Uterus (tissue), 4 donors: ENCODE results near the gene IL36RN. TPM values are rescaled to one million over a fixed set of nuclear protein-coding genes. Genes with fewer than 3 reads are reported as not detected.

Experiments used
- DNase-seq, 2 donors: peaks; one replicate each; pipeline ENCODE4 v3.0.0-alpha.2; 2019 to 2020
- H3K27ac ChIP-seq, 2 donors: fragments of 200-600 bp; sonication (generic); 1 replicate in 1 of 2; 2 replicates in 1 of 2; pipeline ENCODE4 v1.5.1; 2016 to 2018
- H3K27me3 ChIP-seq, 2 donors: fragments of 200-600 bp; sonication (generic); one replicate each; pipeline ENCODE4 v1.5.1; 2018 to 2019; ENCODE audit warnings: control low read depth in 1 of 2
- H3K36me3 ChIP-seq, 2 donors: fragments of 200-600 bp; sonication (generic); one replicate each; pipeline ENCODE4 v1.5.1; 2019; ENCODE audit warnings: control low read depth in 1 of 2
- H3K4me1 ChIP-seq, 2 donors: fragments of 200-600 bp; sonication (generic); one replicate each; pipeline ENCODE4 v1.5.1; 2018 to 2019; ENCODE audit warnings: control low read depth in 1 of 2
- H3K4me3 ChIP-seq, 2 donors: fragments of 200-600 bp; sonication (generic); 1 replicate in 1 of 2; 2 replicates in 1 of 2; pipeline ENCODE4 v1.5.1; 2018 to 2019; ENCODE audit warnings: mild to moderate bottlenecking in 1 of 2
- H3K9me3 ChIP-seq, 2 donors: fragments of 200-600 bp; sonication (generic); one replicate each; pipeline ENCODE4 v1.5.1; 2019; ENCODE audit warnings: control low read depth in 1 of 2
- POLR2A ChIP-seq, 2 donors: fragments of 450-650 bp; IDR thresholded peaks; one replicate each; pipeline ENCODE4 v1.6.1; 2016; ENCODE audit warnings: antibody characterized with exemption in 2 of 2, mild to moderate bottlenecking in 1 of 2, moderate library complexity in 1 of 2
- intact Hi-C: fragments of 100-400 bp; cut with DNase I; formaldehyde crosslinking; loops from one replicate; pipeline ENCODE4 v1.15.1; 2023; ENCODE audit warnings: low total_unique reads
- total RNA-seq, 4 donors: library from RNA; depleted of rRNA in 3 of 4; stranded (reverse); fragments of >200 nt in 3 of 4; gene quantifications; one replicate each; pipeline versions ENCODE4 v1.1.0 to v1.2.4, GENCODE V29; 2014 to 2023
- TF ChIP-seq, protein P1 (sequence below), 4 experiments: fragments of 200-600 bp in 2 of 4; fragments of 450-650 bp in 2 of 4; sonication (generic) in 2 of 4; IDR thresholded peaks; one replicate each; pipeline ENCODE4 v1.5.1; 2016 to 2019; ENCODE audit warnings: antibody characterized with exemption in 4 of 4, mild to moderate bottlenecking in 2 of 4, moderate library complexity in 1 of 4
- donor health status: DM: yes; HTN: yes; CAD: no.

Gene IL36RN
- total RNA-seq, 4 donors from 2014 or later = not detected

DNA sequence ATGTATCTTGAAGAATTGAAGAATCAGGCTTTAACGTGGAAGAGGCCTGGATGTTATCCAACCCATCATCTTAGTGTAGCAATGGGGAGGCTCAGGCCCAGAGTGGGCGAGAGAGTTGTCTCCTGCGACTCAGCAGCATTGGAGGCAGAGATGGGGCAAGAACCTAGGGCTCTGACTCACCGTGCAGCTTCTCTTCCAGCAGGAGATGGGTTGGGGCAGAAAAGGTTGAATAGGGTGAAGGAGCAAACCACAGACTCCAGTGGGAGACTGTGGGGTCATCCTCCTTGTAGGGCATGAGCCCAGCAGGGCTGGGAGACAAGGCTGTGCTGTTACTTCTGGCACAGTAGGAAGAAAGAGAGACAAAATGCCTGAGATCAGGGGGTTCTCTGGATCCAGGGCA lies 1.4 kb downstream of the IL36RN start:
- intact Hi-C loops = no loop called here
- no peak overlapping the region for H3K27ac ChIP-seq

DNA sequence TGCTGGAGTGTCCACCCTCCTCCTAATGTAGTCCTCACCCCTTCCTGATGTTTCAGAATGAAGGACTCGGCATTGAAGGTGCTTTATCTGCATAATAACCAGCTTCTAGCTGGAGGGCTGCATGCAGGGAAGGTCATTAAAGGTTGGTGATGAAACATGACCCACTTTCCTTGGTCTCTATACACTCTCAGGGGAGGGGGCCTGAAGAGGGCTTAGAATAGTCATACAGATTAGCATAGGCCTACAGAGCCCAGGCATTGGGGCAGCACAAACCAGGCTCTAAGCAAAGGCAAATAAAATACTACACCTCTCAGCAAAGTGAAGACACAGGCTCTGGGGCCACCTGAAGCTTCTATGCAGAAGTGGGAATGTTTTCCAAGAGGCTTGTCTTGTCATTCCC lies 1.8 kb downstream of the IL36RN start:
- H3K36me3 ChIP-seq = no peaks in the 10 kb centered on the region
- no peak for DNase-seq
- intact Hi-C loops = no loop called here
- no peaks in the 10 kb centered on the region for H3K9me3 ChIP-seq
- H3K4me3 ChIP-seq = no peak overlapping the region
- no peaks in the 10 kb centered on the region for H3K27me3 ChIP-seq
- H3K4me1 ChIP-seq = no peaks in the 10 kb centered on the region
- H3K27ac ChIP-seq = no peak overlapping the region
- TF ChIP-seq, protein P1, sequence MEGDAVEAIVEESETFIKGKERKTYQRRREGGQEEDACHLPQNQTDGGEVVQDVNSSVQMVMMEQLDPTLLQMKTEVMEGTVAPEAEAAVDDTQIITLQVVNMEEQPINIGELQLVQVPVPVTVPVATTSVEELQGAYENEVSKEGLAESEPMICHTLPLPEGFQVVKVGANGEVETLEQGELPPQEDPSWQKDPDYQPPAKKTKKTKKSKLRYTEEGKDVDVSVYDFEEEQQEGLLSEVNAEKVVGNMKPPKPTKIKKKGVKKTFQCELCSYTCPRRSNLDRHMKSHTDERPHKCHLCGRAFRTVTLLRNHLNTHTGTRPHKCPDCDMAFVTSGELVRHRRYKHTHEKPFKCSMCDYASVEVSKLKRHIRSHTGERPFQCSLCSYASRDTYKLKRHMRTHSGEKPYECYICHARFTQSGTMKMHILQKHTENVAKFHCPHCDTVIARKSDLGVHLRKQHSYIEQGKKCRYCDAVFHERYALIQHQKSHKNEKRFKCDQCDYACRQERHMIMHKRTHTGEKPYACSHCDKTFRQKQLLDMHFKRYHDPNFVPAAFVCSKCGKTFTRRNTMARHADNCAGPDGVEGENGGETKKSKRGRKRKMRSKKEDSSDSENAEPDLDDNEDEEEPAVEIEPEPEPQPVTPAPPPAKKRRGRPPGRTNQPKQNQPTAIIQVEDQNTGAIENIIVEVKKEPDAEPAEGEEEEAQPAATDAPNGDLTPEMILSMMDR (IDR thresholded peaks at IDR 0.05) = no peak
- TF ChIP-seq POLR2A (IDR thresholded peaks at IDR 0.05) = no peak

More for the DNA sequence above, 1.4 kb downstream of the IL36RN start:
- no peak for DNase-seq
- Histone ChIP-seq H3K4me3 (no peak overlapping the region), H3K4me1 (no peaks in the 10 kb centered on the region), H3K9me3 (no peaks in the 10 kb centered on the region), H3K36me3 (no peaks in the 10 kb centered on the region), H3K27me3 (no peaks in the 10 kb centered on the region)
- TF ChIP-seq, protein P1 (IDR thresholded peaks at IDR 0.05) = no peak
- TF ChIP-seq POLR2A (IDR thresholded peaks at IDR 0.05) = no peak

DNA sequence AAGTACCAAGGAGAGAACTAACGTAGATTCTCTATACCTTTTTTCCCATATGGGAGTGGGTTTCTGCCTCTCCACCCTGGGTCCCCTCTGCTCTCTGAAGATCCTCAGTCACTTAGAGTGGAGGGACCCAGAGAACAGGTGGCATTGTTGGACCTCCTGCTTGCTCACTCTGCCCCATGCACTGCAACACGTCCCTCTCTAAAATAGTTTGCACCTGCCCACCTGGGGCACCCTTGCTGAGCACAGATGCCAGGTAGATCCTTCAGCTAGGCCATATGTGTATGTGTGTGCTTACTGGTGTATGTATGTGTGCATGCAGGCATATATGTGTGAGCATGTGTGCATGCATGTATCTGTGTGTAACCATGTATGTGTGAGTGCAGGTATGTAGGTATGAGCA lies 2.2 kb downstream of the IL36RN start:
- intact Hi-C loops = no loop called here
- Histone ChIP-seq H3K9me3 (no peaks in the 10 kb centered on the region), H3K27ac (no peak overlapping the region), H3K4me3 (no peak overlapping the region), H3K4me1 (no peaks in the 10 kb centered on the region), H3K36me3 (no peaks in the 10 kb centered on the region), H3K27me3 (no peaks in the 10 kb centered on the region)
- TF ChIP-seq, protein P1 (IDR thresholded peaks at IDR 0.05) = no peak
- no peak for TF ChIP-seq POLR2A (IDR thresholded peaks at IDR 0.05)
- no peak for DNase-seq

DNA sequence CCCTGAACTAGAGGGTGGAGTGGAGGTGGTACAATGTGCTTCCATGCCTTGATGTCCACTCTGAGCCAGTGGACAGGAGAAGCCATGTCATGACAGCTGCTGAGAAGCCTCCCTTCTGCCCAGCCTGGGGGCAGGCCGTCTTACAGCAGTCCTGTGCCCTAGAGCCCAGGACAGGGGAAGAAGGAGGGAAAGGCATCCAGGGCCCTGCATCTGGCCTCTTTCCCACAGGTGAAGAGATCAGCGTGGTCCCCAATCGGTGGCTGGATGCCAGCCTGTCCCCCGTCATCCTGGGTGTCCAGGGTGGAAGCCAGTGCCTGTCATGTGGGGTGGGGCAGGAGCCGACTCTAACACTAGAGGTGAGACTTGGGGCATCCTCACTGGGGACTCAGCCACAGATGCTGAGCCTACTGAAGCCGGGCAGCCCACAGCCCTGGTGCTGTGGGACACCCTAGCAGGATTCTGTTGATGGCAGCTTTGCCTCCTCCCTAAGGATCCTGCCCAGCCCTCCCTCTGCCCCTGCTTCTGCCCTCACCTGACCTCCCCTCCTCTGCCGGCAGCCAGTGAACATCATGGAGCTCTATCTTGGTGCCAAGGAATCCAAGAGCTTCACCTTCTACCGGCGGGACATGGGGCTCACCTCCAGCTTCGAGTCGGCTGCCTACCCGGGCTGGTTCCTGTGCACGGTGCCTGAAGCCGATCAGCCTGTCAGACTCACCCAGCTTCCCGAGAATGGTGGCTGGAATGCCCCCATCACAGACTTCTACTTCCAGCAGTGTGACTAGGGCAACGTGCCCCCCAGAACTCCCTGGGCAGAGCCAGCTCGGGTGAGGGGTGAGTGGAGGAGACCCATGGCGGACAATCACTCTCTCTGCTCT lies 3.1 kb downstream of the IL36RN start:
- no peaks in the 10 kb centered on the region for H3K9me3 ChIP-seq
- intact Hi-C loops = no loop called here
- H3K36me3 ChIP-seq = no peaks in the 10 kb centered on the region
- H3K4me3 ChIP-seq = no peak overlapping the region
- no peak overlapping the region for H3K27ac ChIP-seq
- H3K27me3 ChIP-seq = no peaks in the 10 kb centered on the region
- TF ChIP-seq, protein P1 (IDR thresholded peaks at IDR 0.05) = no peak
- TF ChIP-seq POLR2A (IDR thresholded peaks at IDR 0.05) = no peak
- no peaks in the 10 kb centered on the region for H3K4me1 ChIP-seq
- DNase-seq = no peak

DNA sequence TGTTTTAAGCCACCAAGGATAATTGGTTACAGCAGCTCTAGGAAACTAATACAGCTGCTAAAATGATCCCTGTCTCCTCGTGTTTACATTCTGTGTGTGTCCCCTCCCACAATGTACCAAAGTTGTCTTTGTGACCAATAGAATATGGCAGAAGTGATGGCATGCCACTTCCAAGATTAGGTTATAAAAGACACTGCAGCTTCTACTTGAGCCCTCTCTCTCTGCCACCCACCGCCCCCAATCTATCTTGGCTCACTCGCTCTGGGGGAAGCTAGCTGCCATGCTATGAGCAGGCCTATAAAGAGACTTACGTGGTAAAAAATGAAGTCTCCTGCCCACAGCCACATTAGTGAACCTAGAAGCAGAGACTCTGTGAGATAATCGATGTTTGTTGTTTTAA lies 5.3 kb downstream of the IL36RN start:
- no peaks in the 10 kb centered on the region for H3K9me3 ChIP-seq
- H3K27me3 ChIP-seq = no peaks in the 10 kb centered on the region
- no peak overlapping the region for H3K27ac ChIP-seq
- H3K36me3 ChIP-seq = no peaks in the 10 kb centered on the region
- TF ChIP-seq POLR2A (IDR thresholded peaks at IDR 0.05) = no peak
- TF ChIP-seq, protein P1 (IDR thresholded peaks at IDR 0.05) = no peak
- H3K4me3 ChIP-seq = no peak overlapping the region
- DNase-seq = no peak
- no peaks in the 10 kb centered on the region for H3K4me1 ChIP-seq
- intact Hi-C loops = no loop called here
